ENCODE data around the gene BORCS5.
"Not testable (repeated sequence)": the region's sequence is repeated elsewhere in the genome, so short reads cannot be mapped to it uniquely, and the experiment has no call there.

The BORCS5 gene

GRCh38 chr12:12356896-12357718 lies at the start of gene BORCS5:
Gene BORCS5 (plus strand): TSS chr12:12357078. CDS start chr12:12357452, 374 bp downstream.
- DNase-seq: peak; percentile 99

DNA sequence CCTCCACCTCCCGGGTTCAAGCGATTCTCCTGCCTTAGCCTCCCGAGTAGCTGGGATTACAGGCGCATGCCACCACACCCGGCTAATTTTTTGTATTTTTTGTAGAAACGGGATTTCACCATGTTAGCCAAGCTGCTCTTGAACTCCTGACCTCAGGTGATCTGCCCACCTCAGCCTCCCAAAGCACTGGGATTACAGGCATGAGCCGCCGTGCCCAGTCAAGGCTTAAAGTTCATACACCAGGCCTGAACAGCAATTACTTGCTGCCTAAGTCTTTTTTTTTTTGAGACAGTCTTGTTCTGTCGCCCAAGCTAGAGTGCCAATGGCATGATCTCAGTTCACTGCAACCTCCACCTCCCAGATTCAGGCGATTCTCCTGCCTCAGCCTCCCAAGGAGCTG lies 46.2 kb upstream of the BORCS5 start:
- not testable (repeated sequence) for DNase-seq

DNA sequence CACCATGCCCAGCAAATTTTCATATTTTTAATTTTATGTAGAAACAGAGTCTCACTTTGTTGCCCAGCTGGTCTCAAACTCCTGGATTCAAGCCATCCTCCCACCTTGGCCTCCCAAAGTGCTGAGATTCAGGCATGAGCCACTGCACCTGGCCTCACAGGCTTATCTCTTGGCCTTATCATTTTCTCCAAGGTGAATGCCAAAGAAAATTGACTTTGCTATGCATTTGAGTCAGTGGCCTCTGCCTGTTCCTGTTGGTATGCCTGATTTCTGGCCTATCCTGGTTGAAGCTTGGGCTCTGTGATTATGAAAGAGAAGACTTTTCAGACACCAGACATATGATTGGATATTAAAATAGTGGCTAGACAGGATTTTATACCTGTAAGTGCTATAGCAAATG lies 41.0 kb upstream of the BORCS5 start:
- no peak for DNase-seq

DNA sequence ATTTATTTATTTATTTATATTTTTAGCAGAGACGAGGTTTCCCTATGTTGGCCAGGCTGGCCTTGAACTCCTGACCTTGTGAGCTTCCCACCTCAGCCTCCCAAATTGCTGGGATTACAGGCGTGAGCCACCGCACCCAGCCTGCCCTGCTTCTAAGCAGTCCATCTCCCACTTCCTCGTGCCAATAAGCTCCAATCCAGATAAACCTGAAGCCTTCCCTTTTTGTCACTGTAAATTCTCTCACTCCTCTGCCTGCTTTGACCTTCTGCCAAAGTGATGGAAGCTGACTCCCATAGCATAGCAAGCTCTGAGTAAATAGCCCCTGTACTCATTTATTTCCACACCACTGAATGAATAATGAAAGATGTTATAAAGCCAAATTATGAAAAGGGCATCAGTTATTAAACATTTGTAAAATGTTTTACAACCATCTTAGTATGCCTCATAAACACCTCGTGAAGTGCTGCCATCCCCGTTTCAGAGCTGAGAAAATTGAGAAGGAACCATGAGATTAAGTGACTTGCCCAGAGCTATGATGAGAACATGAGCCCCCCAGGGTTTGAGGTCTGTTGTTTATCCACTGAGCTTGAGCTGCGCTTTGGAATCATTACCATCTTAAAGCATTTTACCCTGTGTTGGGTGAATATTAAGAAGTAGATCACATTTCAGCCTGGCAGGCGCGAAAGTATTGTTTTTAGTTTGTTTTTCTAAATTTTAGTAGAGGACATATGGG lies 37.3 kb upstream of the BORCS5 start:
- DNase-seq: no peak

DNA sequence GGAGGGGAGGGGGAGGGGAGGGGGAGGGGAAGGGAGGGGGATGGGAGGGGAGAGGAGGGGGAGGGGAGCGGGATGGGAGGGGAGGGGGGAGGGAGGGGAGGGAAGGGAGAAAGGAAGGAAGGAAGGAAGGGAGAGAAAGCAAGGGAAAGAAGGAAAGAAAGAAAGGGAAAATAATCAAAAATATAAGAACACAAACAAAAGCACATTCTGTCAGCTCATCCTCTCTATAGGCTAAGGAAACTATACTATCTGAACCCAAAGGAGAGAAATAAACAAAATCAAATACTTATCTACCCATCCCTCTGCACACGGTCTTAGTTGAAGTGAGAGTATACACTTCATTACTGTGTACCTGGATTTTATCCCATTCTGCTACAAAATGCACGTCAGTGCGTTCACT lies 33.8 kb upstream of the BORCS5 start:
- no peak for DNase-seq

GRCh38 chr12:12323591-12323990 lies 33.3 kb upstream of the BORCS5 start:
- no peak for DNase-seq

DNA sequence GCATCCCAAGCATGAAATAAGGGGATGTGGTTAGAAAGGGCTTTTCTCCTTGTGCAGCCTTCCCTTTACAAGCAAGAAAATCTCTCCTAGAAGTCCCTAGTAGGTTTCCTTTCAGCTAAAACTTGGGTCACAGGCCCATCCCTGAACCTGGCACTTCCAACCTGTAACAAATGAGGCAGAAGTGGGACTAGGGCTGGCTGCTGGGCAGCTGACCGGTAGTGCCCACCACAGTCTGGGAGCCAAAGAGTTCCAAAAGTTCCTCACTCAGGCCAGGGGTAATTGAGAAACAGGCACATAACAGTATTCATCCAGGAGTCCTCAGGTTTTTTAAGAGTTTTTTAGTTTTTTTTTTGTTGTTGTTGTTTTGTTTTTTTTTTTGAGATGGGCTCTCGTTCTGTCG lies 30.6 kb upstream of the BORCS5 start:
- no peak for DNase-seq

GRCh38 chr12:12327802-12328201 lies 29.1 kb upstream of the BORCS5 start:
- DNase-seq: no peak

DNA sequence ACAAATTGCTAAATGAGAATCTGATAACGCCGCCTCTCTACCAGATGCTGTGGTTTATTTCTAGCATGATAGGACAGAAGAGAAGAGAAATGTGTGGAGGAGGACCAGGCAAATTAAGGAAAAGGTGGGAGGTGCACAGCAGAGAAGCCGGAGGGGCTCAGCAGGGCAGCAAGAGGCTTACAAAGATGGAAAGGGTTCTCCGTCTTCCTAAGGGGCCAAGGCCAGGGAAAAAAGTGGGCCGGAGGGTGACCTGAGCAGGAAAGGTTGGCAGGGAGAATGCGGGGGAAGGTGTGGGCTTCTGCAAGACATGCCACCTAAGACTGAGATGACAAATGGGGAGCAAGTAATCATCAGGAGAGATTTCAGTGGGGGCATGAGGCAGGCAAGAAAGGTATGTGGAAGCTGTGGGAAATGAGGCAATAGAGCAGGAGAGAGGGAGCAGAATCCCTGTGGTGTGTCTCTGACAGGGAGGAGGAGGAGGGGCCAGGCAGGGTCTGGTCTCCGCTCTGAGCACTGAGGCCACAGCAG lies 25.6 kb upstream of the BORCS5 start:
- DNase-seq: no peak

DNA sequence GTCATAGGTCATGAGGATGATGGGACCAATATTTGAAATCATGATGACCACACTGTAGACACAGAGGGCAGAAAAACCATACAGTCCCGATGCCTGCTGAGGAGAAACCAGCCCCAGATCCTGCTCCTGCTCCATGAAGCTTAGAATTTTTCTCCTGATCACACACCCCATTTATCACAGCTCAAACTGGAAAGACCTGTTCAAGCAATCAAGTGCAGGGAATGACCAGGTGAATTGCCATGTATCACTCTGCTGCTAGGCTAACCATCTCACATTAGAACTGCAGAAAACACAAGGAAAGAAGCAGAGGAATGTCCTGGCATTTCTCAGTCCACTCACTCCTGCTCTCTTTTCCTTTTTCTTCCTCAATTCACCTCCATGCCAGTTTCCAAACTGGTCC lies 25.0 kb upstream of the BORCS5 start:
- DNase-seq: no peak

DNA sequence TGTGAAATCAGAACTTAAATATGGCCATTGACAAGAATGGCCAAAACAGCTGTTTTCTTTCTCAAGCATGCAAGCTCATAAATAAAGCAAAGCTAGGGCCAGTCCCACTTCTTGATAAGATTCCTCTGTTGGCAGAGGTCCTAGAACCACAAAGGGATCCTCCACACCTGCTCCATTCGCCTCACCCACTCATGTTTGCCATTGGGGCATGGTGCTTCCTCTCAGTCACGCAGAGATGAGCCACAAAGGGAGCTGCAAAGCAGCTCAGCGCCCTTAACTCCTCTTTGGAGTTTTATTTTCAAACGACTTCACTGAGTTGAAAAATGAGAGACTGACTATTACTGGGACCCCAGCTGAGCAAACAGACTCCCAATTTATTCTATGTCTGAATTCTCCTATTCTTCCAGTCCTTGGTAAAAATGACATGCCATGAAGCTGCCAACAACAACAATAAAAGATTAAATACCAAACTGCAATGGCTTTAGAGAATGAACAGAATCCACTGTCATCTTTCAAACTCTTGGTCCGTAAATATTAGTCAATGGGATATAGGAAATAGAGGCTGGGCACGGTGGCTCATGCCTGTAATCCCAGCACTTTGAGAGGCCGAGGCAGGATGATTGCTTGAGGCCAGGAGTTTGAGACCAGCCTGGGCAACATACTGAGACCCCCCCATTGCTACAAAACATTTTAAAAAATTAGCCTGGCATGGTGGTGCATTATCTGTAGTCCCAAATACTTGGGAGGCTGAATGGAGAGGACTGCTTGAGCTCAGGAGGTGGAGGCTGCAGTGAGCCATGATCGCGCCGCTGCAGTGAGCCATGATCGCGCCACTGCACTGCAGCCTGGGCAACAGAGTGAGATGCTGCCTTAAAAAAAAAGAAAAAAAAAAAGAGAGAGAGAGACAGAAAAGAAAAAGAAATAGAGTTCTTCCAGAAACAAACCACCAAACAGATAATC lies 23.2 kb upstream of the BORCS5 start:
- no peak for DNase-seq

DNA sequence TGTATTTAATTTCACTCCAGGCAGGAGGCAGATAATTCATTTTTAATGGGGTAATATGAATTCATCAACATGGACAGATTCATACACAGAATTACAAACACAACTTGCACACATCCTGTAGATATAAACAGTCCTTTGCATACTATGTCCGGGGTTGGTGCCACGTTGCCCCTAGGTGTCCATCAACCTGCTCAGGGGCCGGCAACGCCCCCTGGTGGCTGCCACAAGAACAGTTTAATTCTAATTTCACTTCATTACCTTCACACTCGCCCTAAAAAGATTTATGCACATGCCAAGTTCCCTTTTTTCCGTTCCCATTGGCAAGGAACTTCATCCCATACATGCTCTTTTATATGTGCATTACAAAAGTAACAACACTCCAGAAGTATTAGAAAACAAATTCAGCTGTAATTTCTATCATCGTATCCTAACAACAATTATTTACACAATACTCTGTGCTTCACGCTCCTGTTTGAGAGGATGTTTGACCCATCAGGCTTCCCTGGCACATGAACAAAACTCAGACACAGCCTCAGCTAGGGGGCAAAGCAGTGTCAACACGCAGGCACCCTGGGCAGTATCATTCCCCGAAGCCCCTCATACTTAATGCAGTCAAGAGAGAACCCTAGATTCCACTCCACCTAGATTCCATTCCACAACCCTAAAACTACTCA lies 22.4 kb upstream of the BORCS5 start:
- DNase-seq: peak; percentile 65

DNA sequence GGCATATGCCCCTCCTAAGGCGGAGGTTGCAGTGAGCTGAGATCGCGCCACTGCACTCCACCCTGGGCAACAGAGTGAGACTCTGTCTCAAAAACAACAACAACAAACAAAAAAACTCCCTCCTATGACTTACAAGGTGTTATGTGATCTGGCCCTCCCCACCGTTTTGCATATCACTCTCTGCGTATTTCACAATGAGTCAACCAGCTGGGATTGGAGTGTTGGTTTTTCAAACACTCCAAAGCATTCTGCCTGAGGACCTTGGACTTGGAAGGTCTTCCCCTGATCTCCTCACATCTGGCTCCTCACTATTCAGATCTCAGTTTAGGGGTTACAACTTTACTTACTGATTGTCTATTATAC lies 20.8 kb upstream of the BORCS5 start:
- DNase-seq: no peak

DNA sequence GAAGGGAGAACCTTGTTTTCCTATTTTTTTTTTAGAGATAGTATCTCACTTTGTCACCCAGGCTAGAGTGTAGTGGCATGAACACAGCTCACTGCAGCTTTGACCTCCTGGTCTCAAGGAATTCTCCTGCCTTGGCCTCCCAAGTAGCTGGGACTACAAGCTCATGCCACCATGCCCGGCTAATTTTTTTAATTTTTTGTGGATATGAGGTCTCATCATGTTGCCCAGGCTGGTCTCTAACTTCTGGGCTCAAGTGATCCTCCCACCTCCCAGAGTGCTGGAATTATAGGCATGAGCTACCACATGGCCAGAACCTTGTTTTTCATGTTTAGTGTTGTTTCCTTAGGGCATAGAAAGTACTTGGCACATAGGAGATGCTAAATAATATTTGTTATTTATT lies 20.4 kb upstream of the BORCS5 start:
- no peak for DNase-seq

- no peak for DNase-seq
Measured at GRCh38 chr12:12338527-12339168, 18.2 kb upstream of the BORCS5 start.

- peak; percentile 33 for DNase-seq
Measured at GRCh38 chr12:12349711-12350665, 6.9 kb upstream of the BORCS5 start, which contains the start of gene MANSC1. Gene MANSC1 (minus strand): TSS chr12:12350242. CDS start chr12:12343314, 6,928 bp downstream.

DNA sequence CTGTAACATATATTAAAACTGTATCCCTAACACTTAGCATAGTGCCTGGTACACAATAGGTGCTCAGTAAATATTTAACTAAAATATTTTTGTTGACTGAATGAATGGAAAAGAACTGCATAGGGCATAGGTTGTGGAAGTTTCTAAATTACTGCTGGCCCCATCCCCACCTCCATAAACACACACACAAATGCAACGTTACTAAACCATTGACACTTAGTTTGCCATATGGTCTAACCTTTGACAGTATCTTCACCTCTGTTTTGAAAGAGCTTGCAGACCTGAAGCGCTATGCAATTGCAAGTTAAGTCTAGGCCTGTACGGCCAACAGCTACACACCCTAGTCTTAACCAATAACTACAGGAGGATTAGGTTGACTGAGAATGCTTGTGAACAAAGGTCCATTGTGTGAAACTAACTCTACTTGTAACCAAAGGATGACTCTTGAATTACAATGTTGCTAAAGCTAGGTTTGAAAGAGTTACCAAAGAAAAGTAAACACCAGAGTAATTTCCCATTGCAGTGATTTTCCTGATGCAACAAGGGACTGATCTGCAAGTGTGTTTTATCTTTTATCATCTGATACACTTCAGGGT lies 5.9 kb upstream of the BORCS5 start:
- DNase-seq: no peak

GRCh38 chr12:12351468-12352185 lies 5.3 kb upstream of the BORCS5 start:
- DNase-seq: not testable (repeated sequence)

GRCh38 chr12:12353276-12353675 lies 3.6 kb upstream of the BORCS5 start:
- DNase-seq: no peak
